NCI-H1105 treated with DMSO at 0.1 percent for 48 hours (cell line): ENCODE measurements around the gene DPP9.

Source experiments
- DNase-seq: peaks from one replicate; lab custom pipeline; 2025; lab: John Stamatoyannopoulos, UW

The DPP9 gene

GRCh38 chr19:4709440-4710280 lies 14.0 kb downstream of the DPP9 start:
- DNase-seq: no peak

- no peak for DNase-seq
Measured at GRCh38 chr19:4707956-4708650, 15.5 kb downstream of the DPP9 start.

- no peak for DNase-seq
Measured at GRCh38 chr19:4707322-4707721, 16.3 kb downstream of the DPP9 start.

DNA sequence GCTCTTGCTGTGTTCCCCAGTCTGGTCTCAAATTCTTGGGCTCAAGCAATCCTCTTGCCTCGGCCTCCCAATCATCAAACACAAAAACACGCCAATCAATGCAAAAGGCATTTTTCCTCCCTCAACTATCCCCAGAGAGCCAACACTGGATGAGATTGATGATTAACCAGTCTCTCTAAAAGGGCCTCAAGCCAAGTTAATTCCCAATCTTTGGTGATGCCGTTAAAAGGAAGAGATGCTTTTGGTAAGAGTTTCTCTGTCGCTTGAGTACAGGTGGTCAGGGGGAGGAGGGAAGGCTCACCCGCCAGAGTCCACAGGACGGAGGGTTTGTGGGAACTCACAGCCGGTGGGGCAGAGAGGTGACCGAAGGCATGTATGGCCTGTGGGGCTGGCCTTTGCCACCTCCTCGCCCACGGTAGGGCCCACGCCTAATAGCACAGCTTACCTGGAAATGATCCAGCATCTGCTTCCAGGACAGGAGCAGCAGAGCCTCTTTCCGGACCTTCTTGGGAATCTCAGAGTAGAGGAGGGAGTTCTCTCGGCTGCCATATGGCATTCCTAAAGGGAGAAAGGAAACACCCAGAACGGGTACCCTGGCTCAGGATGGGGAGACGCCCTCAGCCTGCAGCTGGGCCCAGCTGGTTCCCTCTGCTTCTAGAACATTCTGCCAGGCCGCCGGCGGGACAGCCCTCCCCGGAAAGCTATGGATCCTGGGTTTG lies 18.1 kb downstream of the DPP9 start:
- DNase-seq: no peak

DNA sequence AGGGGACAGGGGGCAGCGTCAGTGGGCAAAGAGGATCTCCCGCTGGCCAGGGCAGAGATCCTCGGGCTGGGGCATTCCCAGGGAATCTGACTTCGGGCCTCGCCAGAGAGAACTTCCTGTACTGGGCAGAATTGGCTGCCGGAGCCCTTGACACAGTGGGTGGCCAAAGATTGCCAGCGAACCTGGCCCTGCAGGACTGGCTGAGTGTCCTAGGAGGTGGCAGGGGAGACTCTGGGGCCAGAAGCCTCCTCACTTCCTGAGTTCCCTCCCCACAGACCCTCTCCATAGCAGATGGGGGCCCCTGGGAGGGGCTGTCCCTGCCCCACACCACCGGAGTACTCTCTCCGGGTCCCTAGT lies 19.3 kb downstream of the DPP9 start:
- DNase-seq: no peak

GRCh38 chr19:4703671-4704316 lies 19.8 kb downstream of the DPP9 start:
- no peak for DNase-seq

- no peak for DNase-seq
Measured at GRCh38 chr19:4702764-4703163, 20.9 kb downstream of the DPP9 start.

DNA sequence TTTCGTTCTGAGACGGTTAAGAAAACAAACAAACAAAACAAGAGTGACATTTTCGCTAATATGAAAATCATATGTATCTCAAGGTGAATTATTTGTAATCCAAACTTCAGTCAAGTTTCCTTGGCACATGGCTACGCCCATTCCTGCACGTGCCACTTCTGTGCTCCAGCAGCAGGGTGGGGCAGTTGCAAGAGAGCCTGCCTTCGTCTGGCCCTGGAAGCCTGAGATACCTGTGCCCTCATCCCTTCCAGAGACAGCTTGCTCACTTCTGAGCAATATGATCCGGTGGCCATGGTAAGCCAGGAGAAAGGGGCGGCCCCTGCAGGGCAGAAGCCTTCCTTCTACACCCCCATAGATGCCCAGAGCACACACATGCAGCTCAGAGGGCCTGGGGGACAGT lies 22.1 kb downstream of the DPP9 start:
- no peak for DNase-seq

DNA sequence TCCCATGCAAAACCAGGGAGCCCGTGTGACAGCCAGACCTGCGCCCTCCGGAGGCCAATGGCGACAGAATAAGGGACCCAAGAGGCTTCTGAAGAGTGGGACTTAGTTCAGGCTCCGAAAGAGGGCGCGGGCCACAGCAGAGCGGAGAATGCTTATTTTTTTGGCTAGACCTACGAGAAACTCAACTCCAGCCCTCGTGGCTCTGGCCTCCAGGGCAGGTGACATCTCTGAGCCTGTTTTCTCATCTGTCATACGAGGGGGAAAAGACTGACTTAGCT lies 23.0 kb downstream of the DPP9 start:
- DNase-seq: no peak

DNA sequence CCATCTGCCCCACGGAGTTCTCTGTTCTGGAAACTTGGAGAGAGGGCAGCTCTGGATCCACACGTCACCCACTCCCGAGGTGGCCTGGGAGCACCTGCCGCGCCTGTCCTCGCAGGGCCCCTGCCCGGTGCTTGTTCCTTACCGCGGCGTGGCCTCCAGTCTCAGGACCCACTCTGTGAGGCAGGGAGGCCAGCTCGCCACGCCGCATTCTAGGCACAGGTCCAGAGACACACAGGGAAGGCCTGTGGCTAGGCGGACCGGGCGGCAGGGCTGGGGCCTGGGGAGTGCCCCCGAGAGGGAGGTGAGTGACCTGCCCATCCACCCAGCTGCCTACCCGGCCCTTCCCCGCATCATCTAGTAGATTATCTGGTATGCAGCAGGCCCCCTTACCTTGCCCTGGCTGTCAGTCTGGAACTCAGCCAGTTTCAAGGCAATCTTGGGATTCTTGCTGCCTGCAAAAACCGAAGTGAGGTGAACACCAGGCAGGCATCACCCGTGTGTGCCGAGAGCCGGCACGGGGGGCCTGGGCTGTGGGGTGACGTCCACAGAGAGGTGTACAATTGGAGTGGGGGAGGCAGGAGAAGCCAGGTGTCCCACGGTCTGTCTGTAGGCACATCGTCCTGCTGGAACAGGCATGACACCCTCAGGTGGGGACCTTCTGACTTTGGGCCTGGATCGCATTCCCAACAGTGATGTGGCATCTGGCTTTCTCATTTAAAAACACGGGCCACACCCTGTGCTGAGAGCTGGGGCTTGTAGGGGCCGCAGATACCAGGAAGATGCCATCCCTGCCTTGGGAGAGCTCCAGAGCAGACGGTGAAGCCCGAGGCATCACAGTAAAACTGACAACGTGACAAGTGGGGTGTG lies 23.6 kb downstream of the DPP9 start:
- no peak for DNase-seq

DNA sequence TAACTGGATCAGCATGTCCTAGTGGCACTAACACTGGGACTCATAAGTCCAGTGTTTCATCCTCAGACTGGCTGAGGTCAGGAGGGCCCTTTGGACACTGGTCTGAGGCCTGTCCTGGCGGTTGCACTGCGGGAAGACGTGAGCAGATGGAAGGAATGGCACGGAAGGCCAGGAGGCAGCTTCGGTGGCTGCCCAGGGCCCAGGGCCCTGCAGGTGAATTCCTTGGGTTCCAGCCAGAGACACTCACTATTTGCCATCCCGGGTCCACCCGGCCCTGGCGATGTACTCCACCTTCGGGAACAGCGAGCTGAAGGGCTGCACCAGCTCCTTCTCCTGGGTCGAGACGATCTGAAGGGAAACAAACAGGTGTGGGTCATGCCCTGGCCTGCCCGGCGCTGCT lies 26.3 kb downstream of the DPP9 start:
- DNase-seq: no peak

- no peak for DNase-seq
Measured at GRCh38 chr19:4695224-4695731, 28.4 kb downstream of the DPP9 start.

DNA sequence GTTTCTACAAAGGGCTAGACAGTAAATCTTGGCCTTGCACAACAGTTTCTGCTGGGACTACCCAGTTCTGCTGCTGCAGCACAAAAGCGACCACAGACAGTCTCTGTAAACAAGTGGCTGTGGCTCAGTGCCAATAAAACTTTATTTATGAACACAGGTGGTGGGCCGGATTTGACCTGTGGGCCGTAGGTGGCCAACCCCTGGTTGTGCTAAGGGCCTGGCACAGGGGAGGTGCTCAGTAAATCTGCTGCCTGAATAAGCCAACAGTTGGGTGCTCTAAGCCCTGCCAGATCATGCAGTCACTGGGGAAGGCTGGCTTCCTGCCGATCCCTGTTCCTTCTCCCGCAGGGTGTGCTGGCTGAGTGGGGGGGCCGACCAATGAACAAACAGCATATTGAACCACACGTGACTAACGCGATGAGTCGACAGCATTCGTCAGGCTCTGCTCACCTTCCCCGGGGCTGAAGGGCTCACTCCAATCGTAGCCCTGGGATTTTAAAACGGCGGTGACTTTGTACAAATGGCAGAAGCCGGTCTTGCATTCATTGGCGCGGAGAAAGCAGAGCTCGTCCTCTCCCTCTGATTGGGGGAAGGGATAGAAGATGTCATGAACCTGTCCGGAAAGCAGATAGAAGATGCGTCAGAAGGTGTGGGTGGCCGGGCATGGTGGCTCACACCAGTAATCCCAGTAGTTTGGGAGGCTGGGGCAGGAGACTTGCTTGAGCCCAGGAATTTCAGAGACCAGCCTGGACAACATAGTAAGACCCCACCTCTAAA lies 29.2 kb downstream of the DPP9 start:
- no peak for DNase-seq

- DNase-seq: no peak
Measured at GRCh38 chr19:4693471-4694121, 30.0 kb downstream of the DPP9 start.

- no peak for DNase-seq
Measured at GRCh38 chr19:4693078-4693350, 30.6 kb downstream of the DPP9 start.

DNA sequence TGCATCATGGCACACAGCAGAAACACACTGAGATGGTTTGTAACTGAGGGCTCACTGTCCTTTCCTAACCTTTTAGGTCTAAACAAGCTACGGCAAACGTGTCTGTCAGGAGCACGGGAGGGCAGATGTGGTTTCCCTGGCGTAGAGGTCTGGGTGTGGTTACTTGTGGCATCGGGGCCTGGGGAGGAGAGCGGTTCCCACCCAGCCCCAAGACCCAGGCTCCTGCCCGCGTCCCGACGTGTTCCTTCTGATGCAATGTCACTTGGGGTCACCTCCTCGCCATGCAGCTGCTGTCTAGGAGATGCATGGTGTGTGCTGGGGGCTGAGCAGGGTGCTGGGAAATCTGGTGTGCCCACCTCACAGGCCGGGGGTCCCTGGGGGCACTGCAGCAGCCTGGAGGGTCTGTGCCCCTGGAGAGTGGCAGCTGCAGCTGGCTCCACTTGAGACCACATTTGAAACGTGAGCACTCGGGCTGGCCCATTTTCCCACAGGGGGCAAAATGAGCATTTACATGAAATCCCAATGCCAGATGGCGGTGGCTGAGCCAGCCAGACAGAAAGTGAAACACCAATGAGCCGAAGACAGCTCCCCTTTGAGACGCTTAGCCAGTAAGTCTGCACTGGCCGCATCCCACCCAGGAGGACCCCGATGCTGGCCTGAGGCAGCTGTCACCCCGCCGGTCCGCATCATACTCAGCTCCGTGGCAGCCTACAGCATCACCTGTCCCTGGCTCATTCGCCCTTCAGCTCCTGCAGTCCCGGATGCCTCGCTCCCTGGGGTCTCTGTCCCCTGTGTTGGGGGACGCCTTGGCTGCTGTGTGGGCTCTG lies 31.2 kb downstream of the DPP9 start:
- no peak for DNase-seq

- DNase-seq: no peak
Measured at GRCh38 chr19:4691373-4691772, 32.3 kb downstream of the DPP9 start.

DNA sequence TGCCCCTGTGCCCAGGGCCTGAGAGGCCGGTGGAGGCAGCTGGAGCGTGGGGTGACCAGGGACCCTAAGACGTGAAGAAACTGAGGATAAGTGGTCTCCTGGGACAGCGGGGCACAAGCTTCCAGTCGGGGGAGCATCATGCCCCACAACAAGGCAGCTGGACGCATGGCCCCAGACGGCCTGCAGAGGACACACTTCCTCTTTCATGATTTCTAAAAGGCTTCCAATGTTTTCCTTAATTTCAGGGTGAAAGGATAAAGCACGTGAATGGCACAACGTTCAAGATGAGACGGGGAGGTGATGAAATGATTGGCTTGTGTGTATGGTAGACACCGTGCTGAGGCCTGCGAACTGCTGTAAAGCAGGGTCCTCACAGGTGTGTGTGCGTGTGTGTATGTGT lies 33.3 kb downstream of the DPP9 start:
- DNase-seq: no peak

GRCh38 chr19:4689403-4689802 lies 34.2 kb downstream of the DPP9 start:
- DNase-seq: no peak

DNA sequence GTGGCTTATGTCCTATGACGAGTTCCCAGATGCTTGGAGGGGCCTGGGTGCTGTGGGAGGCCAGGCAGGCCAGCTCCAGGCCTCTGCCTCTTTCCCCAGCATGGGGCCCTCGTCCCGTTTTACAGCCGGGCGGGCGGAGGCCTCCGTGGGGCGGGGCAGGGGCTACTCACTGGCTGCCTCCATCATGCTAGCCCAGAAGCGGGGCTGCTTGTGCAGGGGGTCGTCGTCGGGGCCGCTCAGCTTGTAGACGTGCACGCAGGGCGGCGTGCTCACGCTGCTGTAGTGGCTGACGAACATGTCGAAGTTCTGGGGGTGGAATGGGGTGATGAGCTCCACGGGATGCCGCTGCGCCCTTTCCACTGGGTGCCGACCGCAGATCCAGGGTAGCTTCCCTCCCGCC lies 35.1 kb downstream of the DPP9 start:
- DNase-seq: no peak
